Keratinocyte (primary cell): Measurements from ENCODE around the gene CREM.

ENCODE experiments used
- EZH2 ChIP-seq: IDR thresholded peaks from one replicate; pipeline ENCODE4 v1.6.1; 2012; ENCODE audit warnings: inconsistent platforms, mild to moderate bottlenecking, low read length, moderate library complexity
- TF ChIP-seq, protein P1 (sequence below), 3 experiments: IDR thresholded peaks in 1 of 3; conservative IDR thresholded peaks in 1 of 3; optimal IDR thresholded peaks in 1 of 3; 2 replicates in 2 of 3; 3 replicates in 1 of 3; pipeline versions ENCODE3 to v1.5.1; 2011; ENCODE audit warnings: low read length in 3 of 3, mild to moderate bottlenecking in 3 of 3, moderate library complexity in 2 of 3, control low read depth in 1 of 3, inconsistent platforms in 1 of 3; ENCODE audit not compliant: insufficient read depth in 2 of 3; ENCODE audit errors: extremely low read depth in 1 of 3

DNA sequence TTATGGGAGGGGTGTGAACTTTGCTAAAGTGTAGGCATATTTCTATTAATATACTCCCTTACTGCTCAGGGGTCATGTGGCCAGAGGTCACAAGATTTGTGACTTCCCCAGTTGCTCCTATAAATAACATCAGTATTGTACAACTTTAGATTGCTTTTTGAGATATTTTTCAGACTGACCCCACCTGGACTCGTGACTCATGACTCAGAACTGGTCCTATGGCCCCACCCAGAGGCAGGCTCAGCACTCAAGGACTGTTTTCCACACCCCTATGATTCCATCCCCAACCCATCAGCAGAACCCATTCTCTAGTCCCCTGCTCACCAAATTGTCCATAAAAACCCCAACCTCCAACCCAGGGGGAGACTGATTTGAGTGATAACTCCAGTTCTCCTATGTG is 33.8 kb upstream of the CREM start:
- TF ChIP-seq, protein P1, sequence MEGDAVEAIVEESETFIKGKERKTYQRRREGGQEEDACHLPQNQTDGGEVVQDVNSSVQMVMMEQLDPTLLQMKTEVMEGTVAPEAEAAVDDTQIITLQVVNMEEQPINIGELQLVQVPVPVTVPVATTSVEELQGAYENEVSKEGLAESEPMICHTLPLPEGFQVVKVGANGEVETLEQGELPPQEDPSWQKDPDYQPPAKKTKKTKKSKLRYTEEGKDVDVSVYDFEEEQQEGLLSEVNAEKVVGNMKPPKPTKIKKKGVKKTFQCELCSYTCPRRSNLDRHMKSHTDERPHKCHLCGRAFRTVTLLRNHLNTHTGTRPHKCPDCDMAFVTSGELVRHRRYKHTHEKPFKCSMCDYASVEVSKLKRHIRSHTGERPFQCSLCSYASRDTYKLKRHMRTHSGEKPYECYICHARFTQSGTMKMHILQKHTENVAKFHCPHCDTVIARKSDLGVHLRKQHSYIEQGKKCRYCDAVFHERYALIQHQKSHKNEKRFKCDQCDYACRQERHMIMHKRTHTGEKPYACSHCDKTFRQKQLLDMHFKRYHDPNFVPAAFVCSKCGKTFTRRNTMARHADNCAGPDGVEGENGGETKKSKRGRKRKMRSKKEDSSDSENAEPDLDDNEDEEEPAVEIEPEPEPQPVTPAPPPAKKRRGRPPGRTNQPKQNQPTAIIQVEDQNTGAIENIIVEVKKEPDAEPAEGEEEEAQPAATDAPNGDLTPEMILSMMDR (optimal IDR thresholded peaks at IDR 0.05 in 1 of 3, IDR thresholded peaks at IDR 0.05 in 1 of 3, conservative IDR thresholded peaks at IDR 0.05 in 1 of 3; ENCODE audit: extremely low read depth in 1 of 3, insufficient read depth in 2 of 3, low read length in 3 of 3), result no peak
- no peak for TF ChIP-seq EZH2
